Amygdala (tissue), 56 donors: Measurements from ENCODE around the gene ALS2CL.
A peak's percentile ranks its signal among the peaks of the same experiment; 100 is the strongest.
"Not testable (repeated sequence)": the region's sequence is repeated elsewhere in the genome, so short reads cannot be mapped to it uniquely, and the experiment has no call there.

Source experiments
- DNase-seq, 56 donors: peaks; one replicate each; lab custom pipeline; 2025; lab: John Stamatoyannopoulos, UW

The ALS2CL gene

GRCh38 chr3:46693038-46693891 is at the start of gene ALS2CL:
Gene ALS2CL, minus strand, starts transcription at chr3:46693679. Its CDS starts 4,239 bp downstream, at chr3:46689440.
- peak in 7 of 56 donors; percentile 13 to 64 (median 32) for DNase-seq

DNA sequence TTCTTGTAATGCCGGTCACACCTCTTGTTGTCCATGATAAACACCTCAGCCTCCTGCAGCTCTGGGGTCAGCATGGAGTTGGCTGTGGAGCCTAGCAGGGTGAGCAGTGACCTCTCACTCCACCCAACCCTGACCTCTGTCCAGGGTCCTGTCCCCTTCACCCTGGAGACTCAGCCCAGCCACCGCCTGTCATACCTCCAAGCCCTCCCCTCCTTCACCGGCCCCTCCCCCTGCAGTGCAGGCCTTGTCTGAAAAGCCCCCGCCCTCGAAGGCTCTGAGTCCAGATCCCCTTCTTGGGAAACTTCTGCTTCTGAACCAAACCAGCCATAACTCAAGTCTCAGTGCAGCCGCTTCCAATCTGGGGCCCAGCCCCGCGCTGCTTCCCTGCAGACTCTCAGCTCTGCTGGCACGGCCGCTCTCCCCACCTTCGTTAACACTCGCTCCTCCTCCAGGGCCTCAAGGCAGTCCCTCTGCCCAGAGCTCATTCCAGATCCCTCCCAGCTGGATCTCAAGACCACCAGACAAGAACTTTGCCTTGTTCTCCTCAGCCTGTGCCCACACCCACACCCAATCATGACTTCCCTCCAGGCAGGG is 49.6 kb upstream of the ALS2CL start:
- no peak for DNase-seq

- DNase-seq: not testable (repeated sequence)
Observed at GRCh38 chr3:46739565-46739964, 46.1 kb upstream of the ALS2CL start.

DNA sequence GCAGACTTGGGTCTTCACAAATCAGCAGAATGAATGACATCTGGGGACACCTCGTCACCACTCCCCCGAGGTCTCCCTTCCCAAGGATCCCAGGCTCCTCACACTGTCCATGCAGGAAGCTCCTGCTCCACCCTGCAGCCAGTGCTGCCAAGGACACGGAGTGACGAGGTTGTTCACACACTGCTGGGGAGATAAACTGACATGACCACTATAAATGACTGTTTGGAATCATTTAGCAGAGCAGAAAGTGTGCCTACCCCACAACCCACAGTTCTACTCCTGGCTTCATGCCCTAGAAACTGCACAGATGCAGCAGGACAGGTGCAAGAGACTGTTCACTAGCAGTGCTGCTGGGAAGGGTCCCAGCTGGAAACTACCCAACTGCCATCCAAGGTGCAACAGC is 43.9 kb upstream of the ALS2CL start:
- DNase-seq: no peak

GRCh38 chr3:46736006-46736872 is 42.8 kb upstream of the ALS2CL start:
- no peak for DNase-seq

GRCh38 chr3:46734773-46735172 is 41.3 kb upstream of the ALS2CL start:
- DNase-seq: no peak

- DNase-seq: no peak
Observed at GRCh38 chr3:46733026-46733800, 39.7 kb upstream of the ALS2CL start.

GRCh38 chr3:46731795-46732194 is 38.3 kb upstream of the ALS2CL start:
- DNase-seq: no peak

GRCh38 chr3:46730819-46731218 is 37.3 kb upstream of the ALS2CL start:
- no peak for DNase-seq

GRCh38 chr3:46729038-46729437 is 35.6 kb upstream of the ALS2CL start:
- DNase-seq: no peak

- DNase-seq: no peak
Observed at GRCh38 chr3:46725621-46726314, 32.3 kb upstream of the ALS2CL start.

- DNase-seq: no peak
Observed at GRCh38 chr3:46724424-46724823, 30.9 kb upstream of the ALS2CL start.

GRCh38 chr3:46722443-46722842 is 29.0 kb upstream of the ALS2CL start:
- no peak for DNase-seq

- no peak for DNase-seq
Observed at GRCh38 chr3:46721009-46721408, 27.5 kb upstream of the ALS2CL start.

- no peak for DNase-seq
Observed at GRCh38 chr3:46719735-46720271, 26.3 kb upstream of the ALS2CL start.

GRCh38 chr3:46719044-46719565 is 25.6 kb upstream of the ALS2CL start:
- DNase-seq: no peak

DNA sequence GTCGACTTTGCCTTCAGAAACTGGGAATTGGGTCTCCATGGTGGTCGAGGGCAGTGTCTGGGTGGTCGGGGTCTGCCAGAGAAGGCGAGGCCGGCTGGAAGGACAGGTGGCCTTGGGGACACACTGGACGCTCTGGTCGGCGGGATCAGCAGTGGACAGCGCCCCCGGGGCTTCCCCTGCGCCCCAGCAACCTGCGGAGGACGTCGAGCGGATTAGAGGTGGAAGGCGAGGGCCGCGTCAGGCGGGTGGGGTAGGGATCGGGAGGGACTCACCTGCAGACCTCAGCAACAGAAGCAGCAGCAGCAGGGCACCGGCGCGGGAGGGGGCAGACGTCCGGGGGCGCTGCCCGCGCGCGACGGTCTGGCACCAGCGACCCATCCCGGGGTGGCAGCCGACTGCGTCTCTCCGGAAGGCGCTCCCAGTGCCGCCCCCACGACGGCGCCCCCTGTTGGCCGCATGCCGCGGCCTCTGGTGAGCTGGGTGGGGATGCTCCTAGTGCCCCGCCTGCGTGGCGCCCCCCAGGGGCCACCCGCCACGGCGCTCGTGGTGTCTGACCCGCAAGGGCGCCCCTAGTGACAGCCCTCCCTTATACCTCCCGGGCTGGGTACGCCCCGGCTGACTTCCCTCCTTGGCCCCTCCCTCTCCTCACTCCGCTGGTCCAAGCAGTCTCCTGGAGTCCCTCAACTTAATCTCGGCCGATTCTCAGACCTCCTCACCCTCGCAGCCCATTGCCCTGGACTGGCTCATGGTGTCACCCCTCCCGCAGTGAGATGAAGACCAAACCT is 24.2 kb upstream of the ALS2CL start, which contains the start of gene PRSS50:
Gene PRSS50, minus strand, starts transcription at position 423 of the 785 bp plus-strand sequence. Its CDS starts 45 bp downstream, at position 378.
- DNase-seq: no peak
